ENCODE measurements around the gene CHRM2. TPM values are rescaled to one million over a fixed set of nuclear protein-coding genes. Genes with fewer than 3 reads are reported as not detected.
"Not testable (repeated sequence)": the region's sequence is repeated elsewhere in the genome, so short reads cannot be mapped to it uniquely, and the experiment has no call there.

The CHRM2 gene
- total RNA-seq: 83.7 TPM
- long read RNA-seq, full-length matches to known transcripts: 5 of 42 reads
- long read RNA-seq, partial matches to known transcripts: 1 of 42 reads
- long read RNA-seq, other reads (novel, unspliced or antisense): 36 of 42 reads

GRCh38 chr7:136868496-136869000 is at the start of gene CHRM2:
Gene CHRM2, plus strand, starts transcription at chr7:136868652. Its CDS starts 146,214 bp downstream, at chr7:137014866.
- peak; percentile 76 for DNase-seq (ENCODE audit: low spot score)
- intact Hi-C loops (cut with DNase I): no loop called here

GRCh38 chr7:136831398-136831797 is 37.1 kb upstream of the CHRM2 start:
- intact Hi-C loops (cut with DNase I); DNase-seq (ENCODE audit: low spot score): not testable (repeated sequence)

- no peak for DNase-seq (ENCODE audit: low spot score)
- intact Hi-C loops (cut with DNase I): no loop called here
Measured at GRCh38 chr7:136845899-136846465, 22.5 kb upstream of the CHRM2 start.

- DNase-seq (ENCODE audit: low spot score): no peak
- intact Hi-C loops (cut with DNase I): no loop called here
Measured at GRCh38 chr7:136847858-136848257, 20.6 kb upstream of the CHRM2 start.

GRCh38 chr7:136853654-136854053 is 14.8 kb upstream of the CHRM2 start:
- no peak for DNase-seq (ENCODE audit: low spot score)
- intact Hi-C loops (cut with DNase I): no loop called here

GRCh38 chr7:136857573-136857972 is 10.9 kb upstream of the CHRM2 start:
- DNase-seq (ENCODE audit: low spot score): no peak
- intact Hi-C loops (cut with DNase I): no loop called here

GRCh38 chr7:136859803-136860202 is 8.6 kb upstream of the CHRM2 start:
- intact Hi-C loops (cut with DNase I): no loop called here
- no peak for DNase-seq (ENCODE audit: low spot score)

- intact Hi-C loops (cut with DNase I): no loop called here
- no peak for DNase-seq (ENCODE audit: low spot score)
Measured at GRCh38 chr7:136865236-136865635, 3.2 kb upstream of the CHRM2 start.

- DNase-seq (ENCODE audit: low spot score): no peak
- intact Hi-C loops (cut with DNase I): no loop called here
Measured at GRCh38 chr7:136865777-136866176, 2.7 kb upstream of the CHRM2 start.

GRCh38 chr7:136869001-136869961 is 829 bp downstream of the CHRM2 start:
- intact Hi-C loops (cut with DNase I): no loop called here
- peak; percentile 74 for DNase-seq (ENCODE audit: low spot score)

- no peak for DNase-seq (ENCODE audit: low spot score)
- intact Hi-C loops (cut with DNase I): loop anchor here (5.0 to 10.0 kb wide), 3 partner anchors 137 to 275 kb away; no protein-coding TSS in a partner anchor
Measured at GRCh38 chr7:136869991-136870865, 1.8 kb downstream of the CHRM2 start.

- intact Hi-C loops (cut with DNase I): loop anchor here (5.0 to 10.0 kb wide), 3 partner anchors 136 to 274 kb away; no protein-coding TSS in a partner anchor
- no peak for DNase-seq (ENCODE audit: low spot score)
Measured at GRCh38 chr7:136870866-136871487, 2.5 kb downstream of the CHRM2 start.

GRCh38 chr7:136874393-136875032 is 6.1 kb downstream of the CHRM2 start:
- no peak for DNase-seq (ENCODE audit: low spot score)
- intact Hi-C loops (cut with DNase I): loop anchor here (5.0 to 10.0 kb wide), 3 partner anchors 133 to 270 kb away; no protein-coding TSS in a partner anchor

- intact Hi-C loops (cut with DNase I): loop anchor here (10.0 kb wide), 1 partner anchor 267 kb away; no protein-coding TSS in a partner anchor
- no peak for DNase-seq (ENCODE audit: low spot score)
Measured at GRCh38 chr7:136877509-136877908, 9.1 kb downstream of the CHRM2 start.

GRCh38 chr7:136877990-136878389 is 9.5 kb downstream of the CHRM2 start:
- no peak for DNase-seq (ENCODE audit: low spot score)
- intact Hi-C loops (cut with DNase I): loop anchor here (10.0 kb wide), 1 partner anchor 267 kb away; no protein-coding TSS in a partner anchor

GRCh38 chr7:136878878-136879277 is 10.4 kb downstream of the CHRM2 start:
- intact Hi-C loops (cut with DNase I): loop anchor here (10.0 kb wide), 1 partner anchor 266 kb away; no protein-coding TSS in a partner anchor
- DNase-seq (ENCODE audit: low spot score): no peak

- intact Hi-C loops (cut with DNase I): no loop called here
- no peak for DNase-seq (ENCODE audit: low spot score)
Measured at GRCh38 chr7:136883046-136883445, 14.6 kb downstream of the CHRM2 start.

- intact Hi-C loops (cut with DNase I): loop anchor here (2.0 kb wide), 1 partner anchor 56 kb away; no protein-coding TSS in a partner anchor
- DNase-seq (ENCODE audit: low spot score): no peak
Measured at GRCh38 chr7:136884492-136884891, 16.0 kb downstream of the CHRM2 start.
